ENCODE results near the gene PTX4.

Gene PTX4

DNA sequence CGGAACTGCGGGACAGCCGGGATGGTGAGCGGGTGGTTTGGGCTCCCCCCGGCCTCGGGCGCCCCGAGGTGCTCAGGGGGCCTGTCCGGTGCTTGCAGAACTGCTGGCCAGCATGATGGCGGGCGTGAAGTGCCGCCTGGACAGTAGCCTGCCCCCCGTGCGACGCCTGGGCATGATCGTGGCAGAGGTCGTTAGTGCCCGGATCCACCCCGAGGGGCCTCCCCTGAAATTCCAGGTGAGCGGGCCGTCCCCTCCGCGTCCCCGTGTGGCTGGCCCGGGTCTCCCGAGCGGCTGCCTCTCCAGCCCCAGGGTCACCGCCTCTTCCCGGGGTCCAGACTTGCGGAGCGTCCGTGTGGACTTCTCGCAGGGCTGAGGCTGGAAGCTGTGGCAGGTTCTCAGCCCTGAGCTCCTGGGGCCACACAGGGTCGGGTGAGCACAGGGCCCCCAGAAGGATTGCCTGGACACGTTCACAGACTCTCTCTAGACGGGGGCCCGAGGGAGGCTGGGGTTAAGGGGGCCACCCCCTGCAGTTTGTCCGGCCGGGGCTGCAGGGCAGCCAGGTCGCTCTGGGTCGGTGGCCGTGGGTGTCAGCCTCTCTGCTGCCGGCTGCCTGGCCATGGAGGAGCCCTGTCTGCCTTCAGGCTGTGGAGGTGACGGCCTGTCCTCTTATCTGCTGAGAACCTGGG, 11.9 kb upstream of the PTX4 start:
- TF ChIP-seq, protein P1, sequence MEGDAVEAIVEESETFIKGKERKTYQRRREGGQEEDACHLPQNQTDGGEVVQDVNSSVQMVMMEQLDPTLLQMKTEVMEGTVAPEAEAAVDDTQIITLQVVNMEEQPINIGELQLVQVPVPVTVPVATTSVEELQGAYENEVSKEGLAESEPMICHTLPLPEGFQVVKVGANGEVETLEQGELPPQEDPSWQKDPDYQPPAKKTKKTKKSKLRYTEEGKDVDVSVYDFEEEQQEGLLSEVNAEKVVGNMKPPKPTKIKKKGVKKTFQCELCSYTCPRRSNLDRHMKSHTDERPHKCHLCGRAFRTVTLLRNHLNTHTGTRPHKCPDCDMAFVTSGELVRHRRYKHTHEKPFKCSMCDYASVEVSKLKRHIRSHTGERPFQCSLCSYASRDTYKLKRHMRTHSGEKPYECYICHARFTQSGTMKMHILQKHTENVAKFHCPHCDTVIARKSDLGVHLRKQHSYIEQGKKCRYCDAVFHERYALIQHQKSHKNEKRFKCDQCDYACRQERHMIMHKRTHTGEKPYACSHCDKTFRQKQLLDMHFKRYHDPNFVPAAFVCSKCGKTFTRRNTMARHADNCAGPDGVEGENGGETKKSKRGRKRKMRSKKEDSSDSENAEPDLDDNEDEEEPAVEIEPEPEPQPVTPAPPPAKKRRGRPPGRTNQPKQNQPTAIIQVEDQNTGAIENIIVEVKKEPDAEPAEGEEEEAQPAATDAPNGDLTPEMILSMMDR (IDR thresholded peaks at IDR 0.05): no peak

DNA sequence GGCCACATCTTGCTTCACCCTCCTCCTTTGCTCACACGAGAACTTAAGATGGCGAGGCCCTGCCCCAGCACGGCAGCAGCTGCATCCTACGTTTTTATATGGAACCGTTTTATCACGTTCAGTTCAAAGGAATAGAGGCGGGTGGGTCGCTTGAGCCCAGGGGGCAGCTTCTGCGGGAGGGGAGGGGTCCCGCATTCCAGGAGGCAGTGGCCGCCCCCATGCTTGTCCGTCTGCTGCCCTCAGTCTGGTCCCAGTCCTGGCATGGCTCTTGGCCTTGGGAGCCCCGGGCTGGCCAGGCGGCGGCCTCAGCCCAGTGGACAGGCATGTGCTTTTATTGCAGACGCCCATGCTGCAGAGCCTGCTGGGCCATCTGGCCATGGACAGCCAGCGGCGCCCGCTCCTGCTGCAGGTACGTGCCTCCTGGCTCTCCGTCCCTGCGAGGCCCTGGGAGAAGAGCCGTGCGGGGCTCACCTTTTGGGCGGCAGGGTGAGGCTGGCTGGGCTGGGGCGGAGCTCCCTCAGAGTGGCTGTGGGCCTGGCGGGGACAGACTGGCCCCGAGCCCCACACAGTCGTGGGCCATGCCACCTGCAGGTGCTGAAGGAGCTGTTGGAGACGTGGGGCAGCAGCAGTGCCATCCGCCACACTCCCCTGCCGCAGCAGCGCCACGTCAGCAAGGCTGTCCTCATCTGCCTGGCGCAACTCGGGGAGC, 11.2 kb upstream of the PTX4 start:
- TF ChIP-seq, protein P1 (IDR thresholded peaks at IDR 0.05): no peak

DNA sequence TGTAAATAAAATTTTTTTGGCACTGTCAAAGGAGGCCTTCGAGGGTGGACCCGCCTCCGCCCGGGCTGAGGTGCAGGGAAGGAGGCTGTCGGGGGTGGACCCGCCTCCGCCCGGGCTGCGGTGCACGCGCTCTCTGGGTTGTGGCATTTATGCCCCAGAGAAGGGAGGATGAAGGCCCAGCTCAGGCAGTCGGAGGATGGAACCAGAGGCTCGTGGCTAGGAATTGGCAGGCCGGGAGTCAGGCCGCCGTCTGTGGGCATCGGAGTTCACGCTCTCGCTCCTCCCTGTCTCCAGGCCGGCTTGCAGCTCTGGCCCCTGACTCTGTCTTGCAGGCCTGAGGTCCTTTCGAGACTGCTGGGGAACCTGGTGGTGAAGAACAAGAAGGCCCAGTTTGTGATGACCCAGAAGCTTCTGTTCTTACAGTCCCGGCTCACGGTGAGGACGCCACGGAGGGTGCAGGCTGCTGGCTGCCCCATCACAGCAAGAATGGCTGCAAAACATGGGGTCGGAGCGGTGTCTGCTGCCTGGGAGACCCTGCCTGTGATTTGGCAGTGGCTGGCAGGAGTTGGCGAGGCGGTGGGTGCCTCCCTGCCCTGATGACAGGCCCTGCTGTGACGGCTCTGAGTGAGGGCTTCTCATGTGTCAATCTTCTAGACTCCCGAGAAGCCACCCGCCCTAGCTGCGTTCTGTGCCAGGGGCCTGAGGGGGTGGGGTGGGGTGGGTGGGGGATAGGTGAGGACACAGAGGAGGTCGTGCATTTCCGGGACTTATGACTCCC, 10.3 kb upstream of the PTX4 start:
- TF ChIP-seq, protein P1 (IDR thresholded peaks at IDR 0.05): no peak

DNA sequence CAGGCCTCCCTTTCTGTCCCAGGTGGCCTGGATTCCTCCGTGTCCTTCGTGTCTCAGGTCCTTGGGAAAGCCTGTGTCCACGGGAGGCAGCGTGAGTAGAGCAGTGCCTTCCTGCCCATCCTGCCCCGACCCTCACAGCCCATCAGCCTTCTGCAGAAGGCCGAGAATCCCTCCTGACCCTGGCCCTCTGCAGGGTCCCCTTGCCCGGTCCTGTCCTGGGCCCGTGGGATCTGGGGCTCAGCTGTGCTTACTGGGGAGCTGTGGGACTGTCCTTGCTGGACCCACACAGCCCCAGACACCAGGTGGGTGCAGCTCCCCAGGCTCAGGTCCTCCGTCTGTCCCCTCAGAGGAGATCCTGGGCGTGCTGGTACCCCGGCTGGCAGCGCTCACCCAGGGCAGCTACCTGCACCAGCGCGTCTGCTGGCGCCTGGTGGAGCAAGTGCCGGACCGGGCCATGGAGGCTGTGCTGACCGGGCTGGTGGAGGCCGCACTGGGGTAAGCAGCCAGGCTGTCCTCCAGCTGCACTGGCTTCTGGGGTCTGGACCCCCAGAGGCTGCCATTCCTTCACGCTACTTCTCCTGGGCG, 8.4 kb upstream of the PTX4 start:
- TF ChIP-seq, protein P1 (IDR thresholded peaks at IDR 0.05): no peak

DNA sequence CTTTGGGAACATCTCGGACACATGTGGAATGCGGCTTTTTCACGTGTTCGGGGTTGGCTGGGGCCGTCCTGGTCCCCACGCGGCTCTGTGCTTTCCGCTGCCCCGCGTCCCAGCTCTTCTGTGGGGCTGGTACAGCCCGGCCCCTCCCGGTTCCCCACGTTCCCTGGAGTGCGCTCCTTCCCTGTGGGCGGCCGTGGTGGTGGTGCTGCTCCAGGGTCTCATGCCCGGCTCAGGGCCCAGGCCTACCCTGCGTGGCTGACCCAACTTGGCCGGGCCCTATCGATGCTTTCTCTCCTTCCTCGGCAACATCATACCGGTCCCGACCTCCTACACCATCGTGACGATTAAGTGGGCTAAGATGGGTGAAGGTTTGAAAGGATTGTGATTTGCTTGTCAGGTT, 7.7 kb upstream of the PTX4 start:
- TF ChIP-seq, protein P1 (IDR thresholded peaks at IDR 0.05): no peak

DNA sequence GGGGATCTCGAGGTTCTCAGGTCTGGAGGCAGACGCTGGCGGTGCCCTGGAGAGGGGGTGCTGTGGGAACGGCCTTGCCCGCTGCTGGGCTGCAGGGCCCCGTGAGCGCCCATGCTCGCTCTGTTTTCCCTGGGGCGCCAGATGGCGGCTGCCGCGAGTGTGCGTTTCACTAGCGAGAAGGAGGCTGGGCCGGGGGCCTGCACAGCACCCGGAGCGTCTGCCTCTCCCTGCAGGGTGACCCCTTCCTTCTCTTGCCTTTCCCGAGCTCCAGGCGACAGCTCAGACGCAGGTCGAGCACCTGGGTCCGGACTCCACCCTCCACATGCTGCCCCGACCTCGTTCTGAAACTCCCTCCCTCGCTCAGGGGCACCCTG, 7.1 kb upstream of the PTX4 start:
- TF ChIP-seq, protein P1 (IDR thresholded peaks at IDR 0.05): no peak

DNA sequence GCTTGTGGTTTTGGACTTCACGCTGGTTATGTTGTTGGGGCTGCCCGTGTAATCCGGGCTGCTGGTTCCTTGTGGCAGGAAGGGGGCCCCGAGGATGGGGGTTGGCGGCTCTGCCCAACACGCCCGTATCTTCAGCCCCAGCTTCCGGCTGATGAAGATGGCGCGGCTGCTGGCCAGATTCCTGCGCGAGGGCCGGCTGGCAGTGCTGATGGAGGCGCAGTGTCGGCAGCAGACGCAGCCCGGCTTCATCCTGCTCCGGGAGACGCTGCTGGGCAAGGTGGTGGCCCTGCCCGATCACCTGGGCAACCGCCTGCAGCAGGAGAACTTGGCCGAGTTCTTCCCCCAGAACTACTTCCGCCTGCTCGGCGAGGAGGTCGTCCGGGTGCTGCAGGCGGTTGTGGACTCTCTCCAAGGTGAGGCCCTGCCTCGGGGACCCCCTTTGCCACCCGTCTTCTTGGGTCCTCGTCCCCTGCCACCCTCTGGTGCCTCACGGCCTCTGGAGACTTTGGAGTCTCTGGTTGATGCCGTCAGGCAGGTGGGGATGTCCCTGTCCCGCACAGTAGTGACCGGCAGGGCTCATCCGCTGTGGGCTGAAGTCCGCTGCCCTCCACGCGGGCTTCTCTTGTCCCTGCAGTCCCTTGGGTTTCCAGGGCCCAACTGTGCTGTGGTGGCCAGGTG, 6.6 kb upstream of the PTX4 start:
- TF ChIP-seq, protein P1 (IDR thresholded peaks at IDR 0.05): no peak
